ENCODE measurements around the gene UGT1A9.
"Not testable (repeated sequence)": the region's sequence is repeated elsewhere in the genome, so short reads cannot be mapped to it uniquely, and the experiment has no call there.

Gene UGT1A9

DNA sequence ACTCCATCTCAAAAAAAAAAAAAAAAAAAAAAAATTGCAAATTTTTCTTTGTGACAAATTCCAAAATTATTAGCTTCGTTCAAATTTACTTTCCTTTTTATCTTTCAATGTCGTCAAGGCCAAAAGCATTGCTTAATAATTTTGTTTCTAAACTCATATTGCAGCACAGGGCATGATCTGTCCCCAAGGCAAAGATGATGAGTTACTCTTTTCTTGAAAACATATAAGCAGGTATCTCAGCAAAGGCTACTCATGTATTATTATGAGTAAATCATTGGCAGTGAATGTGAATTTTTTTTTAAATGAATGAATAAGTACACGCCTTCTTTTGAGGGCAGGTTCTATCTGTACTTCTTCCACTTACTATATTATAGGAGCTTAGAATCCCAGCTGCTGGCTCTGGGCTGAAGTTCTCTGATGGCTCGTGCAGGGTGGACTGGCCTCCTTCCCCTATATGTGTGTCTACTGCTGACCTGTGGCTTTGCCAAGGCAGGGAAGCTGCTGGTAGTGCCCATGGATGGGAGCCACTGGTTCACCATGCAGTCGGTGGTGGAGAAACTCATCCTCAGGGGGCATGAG is 9.9 kb downstream of the UGT1A9 start, which contains the start of gene UGT1A7:
Gene UGT1A7 (plus strand): TSS at position 381 of the 579 bp plus-strand sequence. CDS start 37 bp downstream, at position 418.
- DNase-seq, result no peak

DNA sequence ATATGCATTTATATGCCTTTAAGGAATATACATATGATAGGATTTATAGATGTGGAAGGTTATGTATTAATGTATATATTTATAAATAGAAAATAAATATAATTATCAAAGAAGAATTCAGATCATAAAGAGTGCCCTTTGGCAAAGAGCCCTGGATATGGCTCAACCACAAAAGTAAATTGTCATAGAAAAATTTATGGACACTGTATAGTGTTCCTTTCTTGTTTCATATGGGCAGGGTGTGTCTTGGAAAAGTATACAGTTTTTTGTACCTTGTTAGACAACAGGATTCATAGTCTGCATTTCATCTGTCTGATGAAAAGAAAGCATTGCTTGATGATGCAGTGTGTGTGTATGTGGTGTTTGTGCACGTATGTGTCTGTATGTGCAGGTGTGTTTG is 12.9 kb downstream of the UGT1A9 start:
- DNase-seq, result no peak

DNA sequence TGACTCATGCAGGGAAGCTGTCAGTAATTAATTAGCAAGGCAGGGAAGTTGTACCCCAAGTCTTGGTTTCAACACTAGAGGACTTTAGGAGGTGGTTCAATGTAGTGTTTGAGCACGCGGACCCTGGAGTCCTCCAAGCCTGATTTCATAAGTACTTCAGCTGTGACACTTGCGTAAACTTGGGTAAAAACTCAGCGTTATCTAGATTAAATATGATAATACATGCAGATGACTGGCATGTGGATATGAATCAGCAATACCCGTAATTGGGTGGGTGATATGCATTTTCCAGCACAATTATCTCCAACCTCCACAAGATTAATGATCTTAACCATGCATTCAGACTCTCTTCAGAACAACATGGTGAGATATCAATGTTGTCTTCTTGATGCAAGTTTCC is 15.2 kb downstream of the UGT1A9 start:
- DNase-seq, result no peak

DNA sequence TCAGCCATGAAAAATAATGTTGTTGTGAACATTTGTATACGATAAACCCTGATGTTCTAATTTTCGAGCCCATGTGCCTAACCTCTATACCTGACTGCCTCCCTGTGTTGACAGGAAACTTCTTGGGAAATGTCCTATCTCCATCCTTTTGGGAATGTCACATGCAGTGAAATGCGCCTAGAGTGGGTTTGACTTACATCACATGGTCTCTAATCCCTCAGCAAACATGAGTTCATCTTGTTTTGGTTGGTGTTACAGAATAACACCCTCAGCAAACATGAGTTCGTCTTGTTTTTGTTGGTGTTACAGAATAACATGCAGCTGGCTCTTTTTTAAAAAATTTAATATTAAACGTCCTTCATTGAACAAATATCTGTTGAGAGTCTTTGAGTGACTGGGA is 16.6 kb downstream of the UGT1A9 start:
- DNase-seq, result no peak

DNA sequence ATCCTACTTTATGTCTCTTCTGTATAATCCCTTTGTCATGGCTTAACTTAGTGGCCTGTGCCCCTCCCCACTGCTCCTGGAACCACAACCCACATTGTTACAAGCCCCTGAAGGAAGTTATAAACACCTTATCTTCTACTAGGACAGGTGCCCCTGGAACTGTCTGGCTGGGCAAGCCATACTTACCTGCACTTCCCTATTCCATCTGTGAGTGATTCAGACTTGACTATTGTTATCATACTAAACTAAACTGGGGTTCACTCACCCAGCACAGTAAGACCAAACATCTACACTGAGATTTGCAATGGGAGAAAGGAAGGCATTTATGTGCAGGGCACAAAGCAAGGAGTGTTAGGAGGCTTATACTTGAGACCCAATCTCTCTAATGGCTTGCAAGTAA is 17.3 kb downstream of the UGT1A9 start:
- DNase-seq, result no peak

DNA sequence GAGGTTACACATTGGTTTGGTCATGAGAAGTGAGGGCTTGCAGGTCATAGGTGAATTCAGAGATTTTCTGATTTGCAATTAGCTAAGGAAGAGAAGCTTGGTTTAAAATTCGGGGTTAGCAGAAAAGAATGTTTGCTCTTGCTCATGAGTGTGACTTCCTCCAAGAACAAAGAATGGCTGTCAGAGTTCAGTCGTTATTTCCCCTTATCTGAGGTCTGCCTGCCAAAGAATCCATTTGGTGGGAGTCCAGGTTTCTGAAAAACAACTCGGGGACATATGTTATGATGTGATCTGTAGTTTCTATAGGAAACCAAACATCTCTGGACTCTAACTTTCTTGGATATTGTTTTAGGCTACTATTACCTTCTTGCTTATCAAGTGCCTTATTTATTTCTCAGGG is 17.8 kb downstream of the UGT1A9 start:
- no peak for DNase-seq

DNA sequence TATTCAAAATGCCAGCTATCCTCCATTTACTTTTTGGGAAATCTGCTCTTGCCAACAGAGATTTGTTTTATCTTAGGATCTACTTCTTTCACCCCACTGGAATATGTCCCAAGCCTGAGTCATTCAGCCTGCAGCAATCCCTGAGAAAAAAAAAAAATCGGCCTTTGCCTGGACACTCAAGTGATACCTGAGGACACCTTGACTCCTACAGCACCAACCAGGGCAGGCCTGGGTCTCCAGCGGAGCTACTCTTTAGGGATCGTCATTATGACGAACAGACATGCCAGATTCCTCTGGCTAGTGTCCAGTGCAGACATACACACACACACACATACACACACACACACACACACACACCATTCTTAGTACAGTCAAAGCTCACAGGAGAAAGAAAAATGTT is 18.7 kb downstream of the UGT1A9 start:
- no peak for DNase-seq

DNA sequence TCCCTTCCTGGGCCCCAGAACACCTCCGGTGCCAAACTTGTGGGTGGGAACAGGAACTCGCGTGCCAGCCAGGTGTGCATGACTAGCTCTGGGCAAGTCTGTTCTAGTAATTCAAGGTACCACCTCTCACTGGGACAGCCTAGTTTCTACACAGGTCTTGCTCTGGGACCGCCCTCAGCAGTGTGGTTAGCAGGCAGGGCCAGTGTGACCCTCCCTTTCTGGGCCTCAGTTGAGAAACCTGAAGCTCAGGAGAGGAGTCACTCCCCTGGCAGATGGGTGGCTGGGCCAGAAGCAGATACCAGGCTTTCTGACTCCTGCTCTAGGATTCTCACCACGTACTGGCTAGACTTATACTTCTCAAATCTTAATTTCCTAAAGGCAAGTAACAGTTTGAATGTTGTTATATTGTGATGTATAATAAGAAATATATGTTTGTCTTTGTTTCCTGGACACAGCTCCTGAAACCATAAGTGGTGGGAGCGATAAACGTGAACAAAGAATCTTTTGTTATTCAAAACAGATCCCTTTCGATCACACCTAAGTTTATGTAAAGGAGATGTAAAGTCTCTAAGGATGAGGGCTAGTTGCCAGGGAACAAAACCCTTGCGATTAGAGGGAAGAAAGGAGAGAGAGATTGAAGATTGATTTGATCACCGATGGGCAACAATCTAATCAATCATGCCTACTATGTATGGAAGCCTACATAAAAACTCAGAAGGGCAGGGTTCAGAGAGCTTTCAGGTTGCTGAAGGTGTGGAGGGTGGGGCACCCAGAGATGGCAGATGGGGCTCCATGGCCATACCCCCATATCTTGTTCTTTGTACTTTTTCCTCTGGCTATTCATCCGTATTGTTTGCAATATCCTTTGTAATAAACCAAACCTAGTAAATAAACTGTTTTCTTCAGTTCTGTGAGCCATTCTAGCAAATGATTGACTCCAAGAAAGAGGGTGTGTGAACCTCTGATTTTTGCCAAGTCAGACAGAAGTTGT is 20.0 kb downstream of the UGT1A9 start:
- no peak for DNase-seq

DNA sequence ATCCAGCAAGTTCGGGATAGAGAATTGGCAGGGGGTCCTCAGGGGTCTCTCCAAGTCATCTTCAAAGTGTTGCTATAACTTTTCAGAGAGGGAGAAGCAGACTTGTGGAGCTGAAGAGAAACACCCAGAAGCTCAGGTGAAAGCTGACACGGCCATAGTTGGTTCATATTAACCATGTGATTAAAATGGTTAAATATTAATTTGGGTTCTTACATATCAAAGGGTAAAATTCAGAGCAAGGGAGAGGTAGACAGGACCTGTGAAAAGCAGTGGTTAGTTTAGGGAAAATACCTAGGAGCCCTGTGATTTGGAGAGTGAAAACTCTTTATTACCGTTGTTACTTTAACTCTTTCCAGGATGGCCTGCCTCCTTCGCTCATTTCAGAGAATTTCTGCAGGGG is 20.9 kb downstream of the UGT1A9 start, which contains the start of gene UGT1A6:
Gene UGT1A6 (plus strand): TSS at position 243 of the 400 bp plus-strand sequence. CDS start 115 bp downstream, at position 358.
- DNase-seq, result no peak

DNA sequence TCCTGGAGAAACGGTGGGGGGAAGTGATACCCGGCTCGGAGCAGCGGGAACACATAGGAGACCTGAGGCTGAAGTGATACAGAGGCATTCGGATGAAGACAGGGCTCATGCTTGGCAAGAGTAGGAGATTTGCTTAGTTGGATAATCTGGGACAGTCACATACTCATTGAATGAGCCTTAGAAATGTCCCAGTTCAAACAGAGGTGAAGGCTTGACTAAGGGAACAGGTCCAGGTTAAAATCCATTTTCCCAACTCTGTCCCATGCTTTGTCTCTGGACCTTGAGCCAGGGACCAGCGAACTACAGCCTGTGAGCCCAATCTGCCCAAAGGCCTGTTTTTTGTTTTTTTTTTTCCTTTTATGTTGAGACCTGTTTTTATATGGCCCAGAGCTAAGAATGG is 22.3 kb downstream of the UGT1A9 start:
- no peak for DNase-seq

DNA sequence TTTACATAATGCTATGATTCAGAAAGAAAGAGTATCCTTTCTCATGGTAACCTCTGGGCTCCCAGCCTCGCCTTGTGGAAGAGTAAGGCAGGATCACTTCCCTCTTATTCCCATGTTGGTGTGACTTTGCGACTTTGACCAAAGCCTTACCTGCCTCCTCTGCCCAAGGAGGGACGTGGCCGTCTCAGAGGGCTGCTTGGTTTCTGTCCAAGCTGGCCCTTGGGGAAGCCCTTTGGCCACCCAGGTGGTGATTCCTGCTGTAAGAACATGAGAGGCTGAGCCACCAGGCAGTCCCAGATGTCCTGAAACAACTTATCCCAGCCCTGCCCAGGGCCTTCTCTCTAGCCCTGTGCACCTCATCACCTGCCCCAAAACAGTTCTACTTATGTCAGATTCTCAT is 27.0 kb downstream of the UGT1A9 start:
- no peak for DNase-seq

DNA sequence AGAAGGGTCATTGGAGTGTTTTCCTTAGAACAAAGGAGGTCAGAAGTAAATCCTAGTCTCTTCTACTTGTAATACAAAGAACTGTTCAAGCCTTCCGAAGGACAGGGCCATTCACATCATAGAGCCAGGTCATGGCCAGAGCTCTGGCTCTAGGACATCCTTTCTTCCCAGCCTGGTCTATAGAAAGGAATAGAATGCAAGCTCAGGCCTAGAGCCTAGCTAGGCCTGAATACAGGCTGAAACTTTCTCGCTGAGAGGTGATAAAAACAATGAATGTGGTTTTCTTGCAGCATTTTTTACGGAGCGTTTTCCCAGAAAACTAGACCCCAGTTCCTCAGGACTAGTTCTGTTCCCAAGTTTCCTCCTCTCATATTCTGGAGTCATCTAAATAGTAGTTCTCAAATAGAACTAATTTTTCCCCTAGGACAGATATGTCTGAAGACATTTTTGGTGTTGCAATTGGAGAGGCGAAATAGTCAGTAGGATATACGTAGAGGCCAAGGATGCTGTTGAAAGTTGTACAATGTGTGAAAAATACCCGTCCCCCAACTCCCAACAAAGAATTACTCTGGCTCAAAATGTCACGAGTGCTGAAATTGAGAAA is 27.8 kb downstream of the UGT1A9 start:
- DNase-seq, result no peak

DNA sequence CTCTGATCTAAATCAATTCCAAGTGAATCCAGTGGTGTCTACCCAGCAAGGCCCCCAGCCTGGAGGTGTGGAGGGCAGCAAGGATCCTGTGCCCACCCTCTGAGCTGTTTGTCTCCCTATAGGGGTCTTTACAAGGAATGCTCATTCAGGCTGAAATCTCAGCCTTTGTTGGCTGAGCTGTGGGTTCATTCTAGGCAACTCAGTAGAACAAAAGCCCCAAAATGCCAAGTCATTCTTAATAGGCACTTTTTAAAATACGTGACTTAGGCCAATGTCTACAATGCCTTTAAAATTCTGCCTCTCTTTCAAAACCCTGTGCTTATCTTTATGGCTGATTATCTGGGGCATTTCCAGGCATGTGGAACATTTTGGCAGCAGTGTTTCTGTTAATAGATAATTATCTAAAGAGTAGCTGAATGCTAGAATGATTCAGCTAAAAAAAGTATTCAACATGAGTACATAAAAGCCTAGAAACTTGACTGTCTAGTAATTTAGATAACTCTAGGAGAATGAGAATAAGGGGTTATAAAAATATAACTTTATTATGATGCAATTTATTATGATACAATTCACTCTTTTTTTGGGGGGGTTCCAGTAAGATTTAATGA is 28.4 kb downstream of the UGT1A9 start:
- DNase-seq, result peak; percentile 2

DNA sequence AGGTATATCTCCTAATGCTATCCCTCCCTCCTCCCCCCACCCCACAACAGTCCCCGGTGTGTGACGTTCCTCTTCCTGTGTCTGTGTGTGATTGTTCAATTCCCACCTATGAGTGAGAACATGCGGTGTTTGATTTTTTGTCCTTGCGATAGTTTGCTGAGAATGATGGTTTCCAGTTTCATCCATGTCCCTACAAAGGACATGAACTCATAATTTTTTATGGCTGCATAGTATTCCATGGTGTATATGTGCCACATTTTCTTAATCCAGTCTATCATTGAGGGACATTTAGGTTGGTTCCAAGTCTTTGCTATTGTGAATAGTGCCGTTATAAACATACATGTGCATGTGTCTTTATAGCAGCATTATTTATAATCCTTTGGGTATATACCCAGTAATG is 29.1 kb downstream of the UGT1A9 start:
- not testable (repeated sequence) for DNase-seq

DNA sequence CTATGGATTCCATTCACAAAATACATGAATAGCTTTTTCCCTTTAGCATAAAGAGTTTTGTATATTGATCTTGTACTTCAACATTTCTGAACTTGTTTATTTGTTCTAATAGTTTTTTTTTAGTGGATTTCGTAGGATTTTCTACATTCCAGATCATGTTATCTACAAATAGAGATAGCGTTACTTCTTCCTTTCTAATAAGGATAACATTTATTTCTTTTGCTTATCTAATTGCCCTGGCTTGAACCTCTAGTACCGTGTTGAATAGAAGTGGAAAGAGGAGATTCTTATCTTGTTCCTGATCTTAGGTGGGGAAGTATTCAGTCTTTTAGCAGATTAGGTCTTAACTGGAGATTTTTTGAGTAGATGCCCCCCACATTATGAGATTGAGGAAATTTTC is 30.5 kb downstream of the UGT1A9 start:
- DNase-seq, result no peak

DNA sequence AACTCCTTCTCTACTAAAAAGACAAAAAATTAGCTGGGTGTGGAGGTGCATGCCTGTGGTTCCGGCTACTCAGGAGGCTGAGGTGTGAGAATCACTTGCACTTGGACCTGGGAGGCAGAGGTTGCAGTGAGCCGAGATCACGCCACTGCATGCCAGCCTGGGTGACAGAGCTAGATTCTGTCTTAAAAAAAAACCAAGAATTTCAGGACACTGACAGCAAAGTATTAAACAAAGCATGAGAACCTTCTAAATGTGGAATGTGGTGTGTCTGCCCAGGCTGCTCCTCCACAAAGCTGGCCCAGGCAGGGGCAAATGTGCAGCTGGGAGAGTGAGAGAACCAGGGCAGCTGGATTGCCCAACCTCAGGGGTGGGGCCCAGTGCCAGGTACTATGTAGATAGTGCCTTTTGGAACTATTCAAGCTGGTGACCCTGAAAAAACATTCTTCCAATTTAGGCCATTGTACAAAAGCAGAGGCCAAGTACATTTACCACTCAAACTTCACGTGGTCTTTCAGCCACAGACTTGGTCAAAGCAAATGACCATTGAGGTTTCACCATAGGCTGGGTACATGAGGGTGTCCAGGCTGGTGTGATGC is 34.3 kb downstream of the UGT1A9 start:
- DNase-seq, result no peak

DNA sequence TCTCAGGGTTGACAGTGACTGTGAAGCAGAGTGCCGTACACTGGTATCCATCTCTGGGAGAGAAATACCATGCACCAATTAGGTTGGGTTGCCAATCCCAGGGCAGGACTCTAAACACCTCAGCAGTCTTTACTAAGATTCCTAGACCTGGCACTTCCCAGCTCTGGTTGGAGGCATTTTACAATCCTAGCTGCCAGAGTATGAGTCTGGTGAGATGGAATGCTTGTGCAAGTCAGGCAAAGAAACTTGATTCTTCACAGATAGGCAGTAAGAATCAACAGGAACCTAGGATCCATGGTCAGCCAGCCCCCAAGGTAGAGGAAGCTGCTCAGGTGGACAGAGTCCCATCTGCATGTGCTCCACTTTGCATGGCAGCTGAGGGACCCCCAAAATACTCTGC is 35.0 kb downstream of the UGT1A9 start:
- no peak for DNase-seq

DNA sequence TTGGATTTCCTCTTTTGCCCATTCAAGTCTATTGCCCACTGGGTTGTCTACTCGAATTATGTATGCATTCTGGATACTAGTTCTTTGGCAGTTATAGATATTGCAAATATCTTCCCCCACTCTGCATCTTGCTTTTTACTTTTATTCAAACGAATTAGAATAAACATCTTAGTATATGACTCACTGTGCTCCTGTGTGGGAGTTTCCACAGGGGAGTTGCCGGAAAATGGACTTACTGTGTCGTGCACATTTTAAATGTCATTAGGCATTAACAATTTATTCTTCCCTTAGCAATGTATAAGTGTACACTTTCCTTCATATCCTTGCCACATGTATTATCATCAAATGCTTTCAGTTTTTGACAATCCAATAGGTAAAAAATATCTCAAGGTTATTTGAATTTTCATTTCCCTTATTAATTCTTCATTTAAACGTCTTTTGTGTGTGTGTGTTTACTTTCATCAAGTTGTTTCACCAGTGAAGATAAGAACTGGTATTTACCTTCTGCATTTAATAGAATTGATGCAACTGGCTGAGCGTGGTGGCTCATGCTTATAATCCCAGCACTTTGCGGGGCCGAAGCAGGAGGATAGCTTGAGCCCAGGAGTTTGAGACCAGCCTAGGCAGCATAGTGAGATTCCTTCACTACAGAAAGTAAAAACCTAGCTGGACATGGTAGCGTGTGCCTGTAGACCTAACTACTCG is 36.4 kb downstream of the UGT1A9 start:
- DNase-seq, result no peak

DNA sequence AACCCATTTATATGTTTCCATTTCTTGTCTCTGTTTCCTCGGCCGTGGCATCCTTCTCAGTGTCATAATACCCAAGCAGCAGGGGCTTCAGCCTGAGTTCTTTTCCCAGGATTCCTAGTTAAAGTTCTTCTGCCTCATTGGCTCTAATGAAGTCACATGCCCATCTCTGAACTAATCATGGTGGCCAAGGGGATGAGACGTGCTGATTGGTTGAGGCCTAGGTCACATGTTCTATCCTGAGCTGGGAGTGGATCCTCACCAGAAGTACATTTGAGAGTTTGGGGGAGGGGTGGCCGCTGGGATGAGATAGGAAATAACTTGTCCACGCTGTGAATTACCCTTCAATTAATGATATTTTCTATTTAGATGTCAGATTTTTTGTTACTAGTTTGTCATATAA is 37.2 kb downstream of the UGT1A9 start:
- DNase-seq, result no peak

DNA sequence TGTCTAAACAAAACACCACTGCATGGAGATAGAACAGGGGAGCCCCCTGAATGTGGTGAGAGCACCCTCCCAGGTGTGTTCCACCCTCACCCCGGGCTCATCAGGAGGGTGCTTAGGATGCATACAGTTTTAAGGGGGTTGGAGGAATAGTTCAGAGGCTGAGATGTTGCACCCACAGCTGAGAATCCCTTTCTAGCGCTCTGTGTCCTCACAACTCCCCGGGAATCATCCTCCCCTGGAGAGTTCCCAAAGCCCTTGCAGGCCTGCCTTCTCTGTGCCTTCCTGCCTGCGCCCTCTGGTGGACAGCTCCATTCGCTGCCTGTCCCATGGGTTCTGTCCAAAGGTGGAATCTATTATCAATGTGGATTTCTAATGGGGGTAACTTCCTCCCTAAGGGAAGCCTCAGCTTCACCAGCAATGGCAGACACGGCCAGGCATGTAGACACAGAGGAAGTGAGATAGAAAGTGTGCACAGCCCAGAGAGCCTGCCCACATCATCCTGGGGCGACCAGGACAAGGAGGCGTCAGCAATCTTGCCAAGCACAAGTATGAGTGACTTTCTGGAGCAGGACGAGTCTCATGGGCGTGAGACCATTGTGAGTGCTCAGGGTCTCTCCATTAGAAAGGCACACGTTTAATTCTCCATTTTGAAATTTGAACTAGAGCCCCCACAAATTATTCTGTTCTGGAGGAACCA is 39.8 kb downstream of the UGT1A9 start:
- DNase-seq, result peak; percentile 71

DNA sequence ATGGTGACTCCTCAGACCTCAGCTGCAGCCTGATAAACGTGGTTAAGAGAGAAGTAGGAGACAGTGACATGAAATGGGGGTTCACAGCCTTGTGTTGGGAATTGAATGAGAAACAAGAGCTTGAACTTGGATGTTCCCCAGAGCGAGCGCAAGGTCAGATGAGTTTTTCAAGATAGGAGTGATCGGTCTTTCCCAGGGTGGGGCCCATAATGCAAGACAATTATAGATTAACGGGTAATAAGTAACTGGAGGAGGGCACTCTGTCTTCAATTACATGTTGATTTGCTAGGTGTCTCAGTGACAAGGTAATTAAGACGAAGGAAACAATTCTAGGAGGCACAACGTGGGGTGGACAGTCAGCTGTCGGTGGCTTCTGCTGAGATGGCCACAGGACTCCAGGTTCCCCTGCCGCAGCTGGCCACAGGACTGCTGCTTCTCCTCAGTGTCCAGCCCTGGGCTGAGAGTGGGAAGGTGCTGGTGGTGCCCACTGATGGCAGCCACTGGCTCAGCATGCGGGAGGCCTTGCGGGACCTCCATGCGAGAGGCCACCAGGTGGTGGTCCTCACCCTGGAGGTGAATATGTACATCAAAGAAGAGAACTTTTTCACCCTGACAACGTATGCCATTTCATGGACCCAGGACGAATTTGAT is 41.0 kb downstream of the UGT1A9 start, which contains the start of gene UGT1A5:
Gene UGT1A5 (plus strand): TSS at position 297 of the 651 bp plus-strand sequence. CDS start 85 bp downstream, at position 382.
- DNase-seq, result no peak

Data from fibroblast of skin of abdomen (primary cell).